Aorta (tissue), 5 donors: ENCODE data around the gene TMEM135. TPM values are rescaled to one million over a fixed set of nuclear protein-coding genes. Genes with fewer than 3 reads are reported as not detected.

Source experiments
- ATAC-seq: fragments of 200-7000 bp; cut with Tn5 transposase; one replicate; pipeline ENCODE4 v1.9.1; 2022; ENCODE audit warnings: moderate library complexity; ENCODE audit not compliant: low FRiP score
- DNase-seq, 2 donors: peaks; one replicate each; pipeline ENCODE4 v3.0.0-alpha.2; 2020
- H3K27ac ChIP-seq, 2 donors: one replicate each; pipeline ENCODE4 v1.5.1; 2013; ENCODE audit warnings: low read length in 2 of 2, mild to moderate bottlenecking in 2 of 2, moderate library complexity in 2 of 2, control low read depth in 1 of 2, inconsistent platforms in 1 of 2, low read depth in 1 of 2
- H3K27me3 ChIP-seq, 2 donors: one replicate each; pipeline ENCODE4 v1.6.1; 2013; ENCODE audit warnings: control low read depth in 1 of 2, low read length in 1 of 2, mild to moderate bottlenecking in 1 of 2, moderate library complexity in 1 of 2; ENCODE audit not compliant: insufficient read depth in 2 of 2, control insufficient read depth in 1 of 2
- H3K36me3 ChIP-seq, 2 donors: one replicate each; pipeline ENCODE4 v1.6.1; 2013; ENCODE audit warnings: control low read depth in 1 of 2, low read length in 1 of 2, mild to moderate bottlenecking in 1 of 2; ENCODE audit not compliant: insufficient read depth in 2 of 2, control insufficient read depth in 1 of 2
- H3K4me1 ChIP-seq, 2 donors: one replicate each; pipeline ENCODE4 v1.6.1; 2013; ENCODE audit warnings: low read length in 2 of 2, control low read depth in 1 of 2, mild to moderate bottlenecking in 1 of 2, moderate library complexity in 1 of 2; ENCODE audit not compliant: insufficient read depth in 2 of 2, control insufficient read depth in 1 of 2
- H3K4me3 ChIP-seq, 2 donors: one replicate each; pipeline ENCODE4 v1.5.1; 2013; ENCODE audit warnings: low read length in 2 of 2, control low read depth in 1 of 2, mild to moderate bottlenecking in 1 of 2
- H3K9me3 ChIP-seq: one replicate; pipeline ENCODE4 v1.6.1; 2013; ENCODE audit warnings: mild to moderate bottlenecking, low read length; ENCODE audit not compliant: control insufficient read depth
- WGBS, 2 donors: extraction: QIAGEN DNeasy Blood & Tissue Kit; methylation state at CpG; one replicate each; pipeline ENCODE4 v1.1.7; 2013; 5-methylcytosine and 5-hydroxymethylcytosine counted together
- intact Hi-C, 2 donors: fragments of 100-400 bp; cut with DNase I; formaldehyde crosslinking; loops; one replicate each; pipeline versions ENCODE4 v1.14.2 to v1.15.0; 2022
- polyA plus RNA-seq, 2 donors: library from polyadenylated mRNA; stranded (reverse); fragments of 200-250 nt; gene quantifications; one replicate each; pipeline ENCODE4 v1.2.3, GENCODE V29; 2013
- total RNA-seq, 2 donors: library from RNA; stranded (reverse); fragmentation: NEBNext Ultra II Directional; extraction: Animal tissue kit (Norgen Biotek cat#: 25700); gene quantifications; one replicate each; pipeline ENCODE4 v1.2.1, GENCODE V29; 2021
- donor health status: healthy with polysubstance abuse.
- donor health status: Bipolar disorder and iron deficiency.
- donor health status: DM: no; HTN: no; CAD: no.
- donor health status: DM: no; HTN: no; CAD: no.
- donor health status: DM: yes; HTN: yes; CAD: no.

TMEM135 gene
- total and polyA plus RNA-seq, 4 donors, result 10.6 to 49.0 (median 26.9) TPM

- Histone ChIP-seq H3K36me3 (no peaks in the 10 kb centered on the region), H3K27ac (no peak overlapping the region), H3K4me3 (no peak overlapping the region), H3K27me3 (no peaks in the 10 kb centered on the region), H3K9me3 (no peaks in the 10 kb centered on the region), H3K4me1 (no peaks in the 10 kb centered on the region)
- intact Hi-C loops, result no loop called here
- WGBS, 2 donors, result 73 to 80% methylated on average over 1 of the region's 1 CpG
- DNase-seq, result no peak
- ATAC-seq, result no peak
Measured at GRCh38 chr11:87136236-87136635, 98.5 kb downstream of the TMEM135 start.

GRCh38 chr11:87137711-87138110 lies 100.0 kb downstream of the TMEM135 start:
- Histone ChIP-seq H3K27ac (no peak overlapping the region), H3K4me1 (no peaks in the 10 kb centered on the region), H3K4me3 (no peak overlapping the region), H3K9me3 (no peaks in the 10 kb centered on the region), H3K27me3 (no peaks in the 10 kb centered on the region), H3K36me3 (no peaks in the 10 kb centered on the region)
- 89 to 90% methylated on average over 2 of the region's 2 CpGs for WGBS, 2 donors
- intact Hi-C loops, result no loop called here
- DNase-seq, result no peak
- ATAC-seq, result no peak

- no peaks in the 10 kb centered on the region for H3K4me1 ChIP-seq
- 51 to 100% methylated on average over 1 of the region's 1 CpG for whole genome bisulfite sequencing, 2 donors
- no peak for DNase-seq
- no peak overlapping the region for H3K4me3 ChIP-seq
- no peaks in the 10 kb centered on the region for H3K27me3 ChIP-seq
- no peaks in the 10 kb centered on the region for H3K36me3 ChIP-seq
- no peak overlapping the region for H3K27ac ChIP-seq
- ATAC-seq, result no peak
- no peaks in the 10 kb centered on the region for H3K9me3 ChIP-seq
- intact Hi-C loops, result no loop called here
Measured at GRCh38 chr11:87139475-87139874, 101.7 kb downstream of the TMEM135 start.

GRCh38 chr11:87141322-87141721 lies 103.6 kb downstream of the TMEM135 start:
- Histone ChIP-seq H3K27me3 (no peaks in the 10 kb centered on the region), H3K27ac (no peak overlapping the region), H3K4me1 (no peaks in the 10 kb centered on the region), H3K36me3 (no peaks in the 10 kb centered on the region), H3K9me3 (no peaks in the 10 kb centered on the region), H3K4me3 (no peak overlapping the region)
- intact Hi-C loops, result no loop called here
- DNase-seq (no peak), ATAC-seq (no peak)
- 71 to 98% methylated on average over 2 of the region's 2 CpGs for WGBS, 2 donors

GRCh38 chr11:87141980-87142514 lies 104.3 kb downstream of the TMEM135 start:
- intact Hi-C loops, result no loop called here
- no peak overlapping the region for H3K4me3 ChIP-seq
- no peak for DNase-seq
- WGBS, 2 donors, result 79 to 93% methylated on average over 3 of the region's 3 CpGs
- no peaks in the 10 kb centered on the region for H3K36me3 ChIP-seq
- no peak for ATAC-seq
- H3K27ac ChIP-seq, result no peak overlapping the region
- H3K27me3 ChIP-seq, result no peaks in the 10 kb centered on the region
- no peaks in the 10 kb centered on the region for H3K4me1 ChIP-seq
- no peaks in the 10 kb centered on the region for H3K9me3 ChIP-seq

GRCh38 chr11:87142594-87142993 lies 104.9 kb downstream of the TMEM135 start:
- no peak for ATAC-seq
- DNase-seq, result no peak
- intact Hi-C loops, result no loop called here
- no peaks in the 10 kb centered on the region for H3K27me3 ChIP-seq
- no peak overlapping the region for H3K4me3 ChIP-seq
- H3K36me3 ChIP-seq, result no peaks in the 10 kb centered on the region
- H3K27ac ChIP-seq, result no peak overlapping the region
- no peaks in the 10 kb centered on the region for H3K4me1 ChIP-seq
- H3K9me3 ChIP-seq, result no peaks in the 10 kb centered on the region
- 100% methylated on average over 1 of the region's 1 CpG for WGBS, 2 donors

GRCh38 chr11:87143641-87144040 lies 105.9 kb downstream of the TMEM135 start:
- H3K27ac ChIP-seq, result no peak overlapping the region
- no peaks in the 10 kb centered on the region for H3K4me1 ChIP-seq
- WGBS, 2 donors, result 86 to 93% methylated on average over 4 of the region's 4 CpGs
- H3K4me3 ChIP-seq, result no peak overlapping the region
- DNase-seq, result no peak
- no peaks in the 10 kb centered on the region for H3K36me3 ChIP-seq
- H3K27me3 ChIP-seq, result no peaks in the 10 kb centered on the region
- no peak for ATAC-seq
- no peaks in the 10 kb centered on the region for H3K9me3 ChIP-seq
- intact Hi-C loops, result no loop called here

- no peaks in the 10 kb centered on the region for H3K27me3 ChIP-seq
- H3K4me1 ChIP-seq, result peaks cover 0 to under 1% of the 10 kb centered on the region in 2 donors
- H3K9me3 ChIP-seq, result no peaks in the 10 kb centered on the region
- no peak overlapping the region for H3K4me3 ChIP-seq
- intact Hi-C loops, result no loop called here
- H3K36me3 ChIP-seq, result no peaks in the 10 kb centered on the region
- H3K27ac ChIP-seq, result no peak overlapping the region
- DNase-seq (no peak), ATAC-seq (no peak)
- 75 to 79% methylated on average over 3 of the region's 3 CpGs for WGBS, 2 donors
Measured at GRCh38 chr11:87144252-87144651, 106.5 kb downstream of the TMEM135 start.

GRCh38 chr11:87148749-87149148 lies 111.0 kb downstream of the TMEM135 start:
- intact Hi-C loops, result no loop called here
- WGBS, 2 donors, result 80 to 92% methylated on average over 2 of the region's 2 CpGs
- no peak for ATAC-seq

More at GRCh38 chr11:87148749-87149148, 111.0 kb downstream of the TMEM135 start:
- H3K9me3 ChIP-seq, result no peaks in the 10 kb centered on the region
- H3K4me3 ChIP-seq, result no peak overlapping the region
- H3K27ac ChIP-seq, result no peak overlapping the region
- no peaks in the 10 kb centered on the region for H3K27me3 ChIP-seq
- no peaks in the 10 kb centered on the region for H3K36me3 ChIP-seq
- no peak for DNase-seq
- peaks cover 0 to 1% of the 10 kb centered on the region in 2 donors for H3K4me1 ChIP-seq
